ENCODE data around the gene RCC2.
"Not testable (repeated sequence)": the region's sequence is repeated elsewhere in the genome, so short reads cannot be mapped to it uniquely, and the experiment has no call there.

Gene RCC2

DNA sequence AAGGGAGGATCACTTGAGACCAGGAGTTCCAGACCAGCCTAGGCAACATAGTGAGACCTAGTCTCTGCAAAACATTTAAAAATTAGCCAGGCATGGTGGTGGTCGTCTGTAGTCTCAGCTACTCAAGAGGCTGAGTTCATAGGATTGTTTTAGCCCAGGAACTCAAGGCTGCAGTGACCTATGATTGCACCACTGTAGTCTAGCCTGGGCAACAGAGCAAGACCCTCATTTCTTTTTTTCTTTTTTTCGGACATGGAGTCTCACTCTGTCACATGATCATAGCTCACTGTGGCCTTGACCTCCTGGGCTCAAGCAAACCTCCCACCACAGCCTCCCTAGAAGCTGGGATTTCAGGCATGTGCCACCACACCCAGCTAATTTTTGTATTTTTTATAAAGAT, 31.9 kb upstream of the RCC2 start:
- TF ChIP-seq, protein P1, sequence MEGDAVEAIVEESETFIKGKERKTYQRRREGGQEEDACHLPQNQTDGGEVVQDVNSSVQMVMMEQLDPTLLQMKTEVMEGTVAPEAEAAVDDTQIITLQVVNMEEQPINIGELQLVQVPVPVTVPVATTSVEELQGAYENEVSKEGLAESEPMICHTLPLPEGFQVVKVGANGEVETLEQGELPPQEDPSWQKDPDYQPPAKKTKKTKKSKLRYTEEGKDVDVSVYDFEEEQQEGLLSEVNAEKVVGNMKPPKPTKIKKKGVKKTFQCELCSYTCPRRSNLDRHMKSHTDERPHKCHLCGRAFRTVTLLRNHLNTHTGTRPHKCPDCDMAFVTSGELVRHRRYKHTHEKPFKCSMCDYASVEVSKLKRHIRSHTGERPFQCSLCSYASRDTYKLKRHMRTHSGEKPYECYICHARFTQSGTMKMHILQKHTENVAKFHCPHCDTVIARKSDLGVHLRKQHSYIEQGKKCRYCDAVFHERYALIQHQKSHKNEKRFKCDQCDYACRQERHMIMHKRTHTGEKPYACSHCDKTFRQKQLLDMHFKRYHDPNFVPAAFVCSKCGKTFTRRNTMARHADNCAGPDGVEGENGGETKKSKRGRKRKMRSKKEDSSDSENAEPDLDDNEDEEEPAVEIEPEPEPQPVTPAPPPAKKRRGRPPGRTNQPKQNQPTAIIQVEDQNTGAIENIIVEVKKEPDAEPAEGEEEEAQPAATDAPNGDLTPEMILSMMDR (conservative IDR thresholded peaks at IDR 0.05): no peak
- no peak for TF ChIP-seq ZFX (IDR thresholded peaks at IDR 0.05)

GRCh38 chr1:17470021-17470799, 30.7 kb upstream of the RCC2 start:
- TF ChIP-seq, protein P1 (conservative IDR thresholded peaks at IDR 0.05): no peak
- TF ChIP-seq ZFX (IDR thresholded peaks at IDR 0.05): no peak

More for the DNA sequence above, 31.9 kb upstream of the RCC2 start:
- no peak overlapping the region for H3K27ac ChIP-seq

GRCh38 chr1:17468357-17469265, 29.1 kb upstream of the RCC2 start:
- not testable (repeated sequence) for H3K27ac ChIP-seq

More at GRCh38 chr1:17470021-17470799, 30.7 kb upstream of the RCC2 start:
- H3K27ac ChIP-seq: no peak overlapping the region

GRCh38 chr1:17466359-17466758, 26.9 kb upstream of the RCC2 start:
- TF ChIP-seq, protein P1 (conservative IDR thresholded peaks at IDR 0.05): no peak
- no peak for TF ChIP-seq ZFX (IDR thresholded peaks at IDR 0.05)
- H3K27ac ChIP-seq: no peak overlapping the region

- TF ChIP-seq, protein P1 (conservative IDR thresholded peaks at IDR 0.05): no peak
- no peak for TF ChIP-seq ZFX (IDR thresholded peaks at IDR 0.05)
- no peak overlapping the region for H3K27ac ChIP-seq
These were observed 25.8 kb upstream of the RCC2 start for GRCh38 chr1:17465228-17465627.

- no peak overlapping the region for H3K27ac ChIP-seq
- no peak for TF ChIP-seq ZFX (IDR thresholded peaks at IDR 0.05)
- TF ChIP-seq, protein P1 (conservative IDR thresholded peaks at IDR 0.05): no peak
These were observed 24.5 kb upstream of the RCC2 start for GRCh38 chr1:17463991-17464390.

DNA sequence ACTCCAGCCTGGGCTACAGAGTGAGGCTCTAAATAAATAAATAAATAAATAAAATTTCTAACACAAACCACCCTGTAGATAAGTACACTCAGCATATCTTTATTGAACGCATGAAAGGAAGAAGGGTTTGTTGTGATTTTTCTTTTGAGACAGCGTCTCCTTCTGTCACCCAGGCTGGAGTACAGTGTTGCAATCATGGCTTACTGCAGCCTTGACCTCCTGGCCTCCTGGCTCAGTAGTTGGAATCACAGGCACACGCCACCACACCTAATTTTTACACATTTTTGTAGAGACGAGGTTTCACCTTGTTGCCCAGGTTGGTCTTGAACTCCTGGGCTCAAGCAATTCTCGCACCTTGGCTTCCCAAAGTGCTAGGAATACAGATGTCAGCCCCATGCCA, 23.2 kb upstream of the RCC2 start:
- TF ChIP-seq, protein P1 (conservative IDR thresholded peaks at IDR 0.05): no peak
- no peak for TF ChIP-seq ZFX (IDR thresholded peaks at IDR 0.05)
- H3K27ac ChIP-seq: no peak overlapping the region

Measured in C4-2B (cell line).